Inflammatory macrophage (primary cell): ENCODE results near the gene TERT.
"Not testable (repeated sequence)": the region's sequence is repeated elsewhere in the genome, so short reads cannot be mapped to it uniquely, and the experiment has no call there.

Source experiments
- DNase-seq, 2 donors: peaks; one replicate each; pipeline ENCODE4 v3.0.0-alpha.2; 2020 to 2022

The TERT gene

GRCh38 chr5:1277781-1278180 is 17.1 kb downstream of the TERT start:
- no peak for DNase-seq

- DNase-seq: no peak
Observed at GRCh38 chr5:1277331-1277730, 17.5 kb downstream of the TERT start.

GRCh38 chr5:1276930-1277329 is 17.9 kb downstream of the TERT start:
- no peak for DNase-seq

- not testable (repeated sequence) for DNase-seq
Observed at GRCh38 chr5:1275397-1276391, 19.2 kb downstream of the TERT start.

GRCh38 chr5:1274471-1274870 is 20.4 kb downstream of the TERT start:
- DNase-seq: no peak

GRCh38 chr5:1273745-1274144 is 21.1 kb downstream of the TERT start:
- no peak for DNase-seq

GRCh38 chr5:1272201-1272600 is 22.7 kb downstream of the TERT start:
- DNase-seq: no peak

GRCh38 chr5:1270933-1271914 is 23.6 kb downstream of the TERT start:
- DNase-seq: no peak

GRCh38 chr5:1270426-1270825 is 24.4 kb downstream of the TERT start:
- DNase-seq: no peak

GRCh38 chr5:1268666-1269065 is 26.2 kb downstream of the TERT start:
- no peak for DNase-seq

- DNase-seq: no peak
Observed at GRCh38 chr5:1268056-1268455, 26.8 kb downstream of the TERT start.

GRCh38 chr5:1267464-1267863 is 27.4 kb downstream of the TERT start:
- not testable (repeated sequence) for DNase-seq

- no peak for DNase-seq
Observed at GRCh38 chr5:1266791-1267190, 28.1 kb downstream of the TERT start.

GRCh38 chr5:1265461-1266455 is 29.1 kb downstream of the TERT start:
- no peak for DNase-seq

GRCh38 chr5:1265026-1265425 is 29.8 kb downstream of the TERT start:
- no peak for DNase-seq

GRCh38 chr5:1264211-1264610 is 30.7 kb downstream of the TERT start:
- DNase-seq: no peak

GRCh38 chr5:1262381-1262780 is 32.5 kb downstream of the TERT start:
- DNase-seq: no peak

- DNase-seq: no peak
Observed at GRCh38 chr5:1261643-1262042, 33.2 kb downstream of the TERT start.

GRCh38 chr5:1259806-1260480 is 34.9 kb downstream of the TERT start:
- DNase-seq: no peak

GRCh38 chr5:1257841-1258240 is 37.0 kb downstream of the TERT start:
- no peak for DNase-seq

GRCh38 chr5:1257363-1257762 is 37.5 kb downstream of the TERT start:
- no peak for DNase-seq
